MCF 10A (cell line): ENCODE results near the gene TECR. TPM values are rescaled to one million over a fixed set of nuclear protein-coding genes. Genes with fewer than 3 reads are reported as not detected.
A peak's percentile ranks its signal among the peaks of the same experiment; 100 is the strongest.

Experiments used
- BruUV-seq: library from RNA; stranded (reverse); fragments of 400-500 nt; replicated peaks from 2 replicates; lab custom pipeline; 2021; lab: Mats Ljungman, UMichigan
- CTCF ChIA-PET: fragments of 300-600 bp; sonication (Branson Sonifier 250); formaldehyde crosslinking; extraction: SDS; loops from one replicate; lab custom pipeline; 2021; ENCODE audit warnings: antibody characterized with exemption, inconsistent platforms; lab: Yijun Ruan, JAX
- POLR2A ChIA-PET: fragments of 300-600, 350-650 bp; sonication (Branson Sonifier 250); formaldehyde crosslinking; extraction: SDS; loops from one replicate; lab custom pipeline; 2020; ENCODE audit warnings: antibody characterized with exemption, inconsistent platforms; lab: Yijun Ruan, JAX
- DNase-seq: peaks from one replicate; pipeline ENCODE4 v3.0.0-alpha.2; 2018; ENCODE audit not compliant: unreplicated experiment
- H3K27ac Mint-ChIP-seq: one replicate; pipeline ENCODE4 v1.8.0; 2022; ENCODE audit warnings: mild to moderate bottlenecking, low read depth, mixed read lengths; ENCODE audit not compliant: unreplicated experiment
- H3K27me3 Mint-ChIP-seq: one replicate; pipeline ENCODE4 v1.8.0; 2022; ENCODE audit warnings: mixed read lengths; ENCODE audit not compliant: insufficient read depth, unreplicated experiment
- H3K36me3 Mint-ChIP-seq: one replicate; pipeline ENCODE4 v1.8.0; 2022; ENCODE audit warnings: mild to moderate bottlenecking, moderate library complexity, mixed read lengths; ENCODE audit not compliant: insufficient read depth, unreplicated experiment
- H3K4me1 Mint-ChIP-seq: one replicate; pipeline ENCODE4 v1.8.0; 2022; ENCODE audit warnings: mixed read lengths; ENCODE audit not compliant: insufficient read depth, unreplicated experiment
- H3K4me3 Mint-ChIP-seq: one replicate; pipeline ENCODE4 v1.8.0; 2022; ENCODE audit warnings: mild to moderate bottlenecking, moderate library complexity, mixed read lengths; ENCODE audit not compliant: unreplicated experiment
- H3K9me3 Mint-ChIP-seq: one replicate; pipeline ENCODE4 v1.8.0; 2022; ENCODE audit warnings: mixed read lengths; ENCODE audit not compliant: unreplicated experiment
- intact Hi-C: fragments of 100-400 bp; cut with micrococcal nuclease; formaldehyde crosslinking; loops from 2 replicates; pipeline ENCODE4 v1.14.1; 2022
- total RNA-seq: library from RNA; stranded (reverse); gene quantifications from 2 replicates; pipeline ENCODE4 v1.2.3, GENCODE V29; 2022
- TF ChIP-seq, protein P1 (sequence below): fragments of 200-600 bp; IDR thresholded peaks from one replicate; pipeline ENCODE4 v1.8.0; 2022; ENCODE audit warnings: antibody characterized with exemption, mild to moderate bottlenecking; ENCODE audit not compliant: unreplicated experiment

TECR gene
- total RNA-seq, 1 experiment from 2014 or later, result 106 TPM

DNA sequence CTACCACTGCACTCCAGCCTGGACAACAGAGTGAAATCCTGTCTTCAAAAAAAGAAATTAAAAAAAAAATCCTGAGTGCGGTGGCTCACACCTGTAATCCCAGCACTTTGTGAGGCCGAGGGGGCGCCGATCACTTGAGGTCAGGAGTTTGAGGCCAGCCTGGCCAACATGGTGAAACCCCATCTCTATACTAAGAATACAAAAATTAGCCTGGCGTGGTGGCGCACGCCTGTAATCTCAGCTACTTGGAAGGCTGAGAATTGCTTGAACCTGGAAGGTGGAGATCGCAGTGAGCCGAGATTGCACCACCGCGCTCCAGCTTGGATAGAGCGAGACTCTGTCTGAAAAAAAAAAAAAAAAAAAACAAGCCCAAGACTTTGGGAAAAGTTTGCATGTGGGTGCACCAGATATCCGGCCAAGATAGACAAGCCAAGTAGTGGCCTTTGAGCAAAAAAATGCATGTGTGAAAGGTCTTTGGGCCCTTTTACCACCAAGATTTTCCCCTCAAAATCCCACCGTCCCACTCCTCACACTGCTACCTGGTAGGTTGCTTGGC lies 16.9 kb upstream of the TECR start:
- TF ChIP-seq, protein P1, sequence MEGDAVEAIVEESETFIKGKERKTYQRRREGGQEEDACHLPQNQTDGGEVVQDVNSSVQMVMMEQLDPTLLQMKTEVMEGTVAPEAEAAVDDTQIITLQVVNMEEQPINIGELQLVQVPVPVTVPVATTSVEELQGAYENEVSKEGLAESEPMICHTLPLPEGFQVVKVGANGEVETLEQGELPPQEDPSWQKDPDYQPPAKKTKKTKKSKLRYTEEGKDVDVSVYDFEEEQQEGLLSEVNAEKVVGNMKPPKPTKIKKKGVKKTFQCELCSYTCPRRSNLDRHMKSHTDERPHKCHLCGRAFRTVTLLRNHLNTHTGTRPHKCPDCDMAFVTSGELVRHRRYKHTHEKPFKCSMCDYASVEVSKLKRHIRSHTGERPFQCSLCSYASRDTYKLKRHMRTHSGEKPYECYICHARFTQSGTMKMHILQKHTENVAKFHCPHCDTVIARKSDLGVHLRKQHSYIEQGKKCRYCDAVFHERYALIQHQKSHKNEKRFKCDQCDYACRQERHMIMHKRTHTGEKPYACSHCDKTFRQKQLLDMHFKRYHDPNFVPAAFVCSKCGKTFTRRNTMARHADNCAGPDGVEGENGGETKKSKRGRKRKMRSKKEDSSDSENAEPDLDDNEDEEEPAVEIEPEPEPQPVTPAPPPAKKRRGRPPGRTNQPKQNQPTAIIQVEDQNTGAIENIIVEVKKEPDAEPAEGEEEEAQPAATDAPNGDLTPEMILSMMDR, result no peak
- H3K27me3 Mint-ChIP-seq, result no peaks in the 10 kb centered on the region
- no TSS peak for BruUV-seq
- H3K4me3 Mint-ChIP-seq, result no peak overlapping the region
- no peak overlapping the region for H3K27ac Mint-ChIP-seq
- H3K4me1 Mint-ChIP-seq, result peaks cover 23% of the 10 kb centered on the region
- no peaks in the 10 kb centered on the region for H3K9me3 Mint-ChIP-seq
- peaks cover 45% of the 10 kb centered on the region for H3K36me3 Mint-ChIP-seq
- ChIA-PET POLR2A (interaction anchor here (1.3 to 15.7 kb wide), 5 partner anchors 10 to 44 kb away, joined by 3 to 203 read pairs (median 7); partner anchors contain the start of gene GIPC1), CTCF (interaction anchor here (0.6 kb wide), 4 partner anchors 15 to 275 kb away, joined by 3 to 4 read pairs (median 3); no protein-coding TSS in a partner anchor)
- intact Hi-C loops, result no loop called here
- no peak for DNase-seq

DNA sequence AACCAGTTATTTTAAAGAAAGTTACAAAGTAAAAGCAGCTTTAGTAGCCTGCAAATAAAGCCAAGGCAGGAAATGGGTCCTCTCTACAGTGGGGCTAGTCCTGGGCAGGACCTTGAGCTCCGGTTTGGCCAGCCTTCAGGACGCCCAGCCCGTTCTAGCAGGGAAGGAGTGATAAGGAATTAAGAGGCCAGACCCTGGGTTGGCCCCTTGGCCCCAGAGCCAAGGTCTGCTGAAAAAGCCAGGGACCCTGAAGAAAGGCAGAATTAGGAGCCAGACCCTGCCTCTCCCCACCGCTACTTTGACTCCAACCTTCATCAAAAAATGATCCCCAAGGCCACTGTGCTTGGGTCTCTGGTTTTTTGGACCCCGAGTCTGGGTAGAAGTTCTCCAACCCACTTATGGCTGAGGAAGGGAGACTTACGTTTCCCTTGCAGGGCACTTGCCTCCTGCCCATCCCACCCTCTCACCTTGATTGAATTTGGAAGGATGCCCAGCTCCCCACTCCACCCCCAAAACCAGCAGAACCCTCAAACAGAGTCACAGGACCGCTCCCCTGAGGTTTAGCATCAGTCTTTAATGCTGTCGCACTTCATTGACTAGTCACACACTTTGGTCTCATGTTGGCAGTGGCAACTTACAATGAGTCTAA lies 15.1 kb upstream of the TECR start:
- no TSS peak for BruUV-seq
- H3K27ac Mint-ChIP-seq, result no peak overlapping the region
- TF ChIP-seq, protein P1, result no peak
- peaks cover 58% of the 10 kb centered on the region for H3K36me3 Mint-ChIP-seq
- ChIA-PET CTCF (interaction anchor here (0.6 to 7.9 kb wide), 2 partner anchors 9 to 377 kb away, joined by 3 to 53 read pairs; no protein-coding TSS in a partner anchor), POLR2A (interaction anchor here (1.3 to 15.7 kb wide), 3 partner anchors 12 to 37 kb away, joined by 4 to 203 read pairs (median 64); partner anchors contain the start of gene GIPC1)
- H3K27me3 Mint-ChIP-seq, result no peaks in the 10 kb centered on the region
- H3K9me3 Mint-ChIP-seq, result no peaks in the 10 kb centered on the region
- intact Hi-C loops, result no loop called here
- no peak for DNase-seq
- H3K4me1 Mint-ChIP-seq, result peaks cover 24% of the 10 kb centered on the region
- peak overlapping the region; percentile 87 for H3K4me3 Mint-ChIP-seq

DNA sequence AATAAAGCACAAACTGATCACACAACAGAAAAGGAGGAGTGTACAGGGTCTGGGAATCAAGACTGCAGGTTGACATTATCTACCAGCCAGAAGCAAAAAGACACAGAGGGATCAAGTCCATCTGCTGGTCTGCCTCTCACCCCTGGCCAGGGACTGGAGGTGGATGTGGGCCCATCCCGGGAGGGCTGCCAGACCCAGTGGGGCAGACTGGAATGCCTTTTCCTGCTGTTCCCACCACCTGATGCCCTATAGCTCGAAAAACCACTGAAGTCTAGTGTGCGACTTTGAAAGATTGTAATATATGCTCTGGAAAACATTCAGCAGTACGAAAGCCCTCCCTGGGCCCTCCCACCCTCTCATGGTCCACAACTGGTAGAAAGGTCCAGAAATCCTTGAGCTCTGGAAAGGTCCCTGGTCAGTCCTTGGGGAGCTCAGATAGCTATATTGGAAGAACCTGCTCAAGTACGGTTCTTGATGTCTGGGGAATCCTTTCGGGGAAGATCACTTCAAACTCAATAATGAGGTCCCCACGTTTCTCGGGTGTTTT lies 13.8 kb upstream of the TECR start:
- POLR2A ChIA-PET, result interaction anchor here (0.6 to 15.7 kb wide), 10 partner anchors 11 to 663 kb away, joined by 3 to 203 read pairs (median 4); partner anchors contain the start of genes ADGRE5, GIPC1 and TECR
- H3K4me3 Mint-ChIP-seq, result peak overlapping the region; percentile 87
- no TSS peak for BruUV-seq
- intact Hi-C loops, result loop anchor here (2.0 kb wide), 1 partner anchor 35 kb away; no protein-coding TSS in a partner anchor
- peaks cover 29% of the 10 kb centered on the region for H3K4me1 Mint-ChIP-seq
- no peaks in the 10 kb centered on the region for H3K27me3 Mint-ChIP-seq
- H3K27ac Mint-ChIP-seq, result peak overlapping the region; percentile 97
- no peaks in the 10 kb centered on the region for H3K9me3 Mint-ChIP-seq
- CTCF ChIA-PET, result interaction anchor here (0.5 to 7.9 kb wide), 10 partner anchors 10 to 707 kb away, joined by 3 to 53 read pairs (median 4); no protein-coding TSS in a partner anchor
- no peak for DNase-seq
- TF ChIP-seq, protein P1, result no peak
- peaks cover 58% of the 10 kb centered on the region for H3K36me3 Mint-ChIP-seq
